Measurements from ENCODE around the gene DCLRE1B. TPM values are rescaled to one million over a fixed set of nuclear protein-coding genes. Genes with fewer than 3 reads are reported as not detected.

DCLRE1B gene
- total RNA-seq, 1 donor from 2014 or later = 8.0 TPM

GRCh38 chr1:113931451-113931851, 26.3 kb downstream of the DCLRE1B start:
- peak overlapping the region; percentile 94 for H3K4me3 ChIP-seq
- no peaks in the 10 kb centered on the region for H3K9me3 ChIP-seq (ENCODE audit: low read depth)
- Mint-ChIP-seq H3K27ac (no peak overlapping the region), H3K27me3 (ENCODE audit: insufficient read depth, low read depth) (peaks cover 3% of the 10 kb centered on the region), H3K36me3 (no peaks in the 10 kb centered on the region), H3K9me3 (no peaks in the 10 kb centered on the region), H3K4me1 (peaks cover 33% of the 10 kb centered on the region), H3K4me3 (peak overlapping the region; percentile 99)
- H3K9ac ChIP-seq = no peak overlapping the region
- peaks cover 21% of the 10 kb centered on the region for H3K4me1 ChIP-seq
- TF ChIP-seq, protein P1, sequence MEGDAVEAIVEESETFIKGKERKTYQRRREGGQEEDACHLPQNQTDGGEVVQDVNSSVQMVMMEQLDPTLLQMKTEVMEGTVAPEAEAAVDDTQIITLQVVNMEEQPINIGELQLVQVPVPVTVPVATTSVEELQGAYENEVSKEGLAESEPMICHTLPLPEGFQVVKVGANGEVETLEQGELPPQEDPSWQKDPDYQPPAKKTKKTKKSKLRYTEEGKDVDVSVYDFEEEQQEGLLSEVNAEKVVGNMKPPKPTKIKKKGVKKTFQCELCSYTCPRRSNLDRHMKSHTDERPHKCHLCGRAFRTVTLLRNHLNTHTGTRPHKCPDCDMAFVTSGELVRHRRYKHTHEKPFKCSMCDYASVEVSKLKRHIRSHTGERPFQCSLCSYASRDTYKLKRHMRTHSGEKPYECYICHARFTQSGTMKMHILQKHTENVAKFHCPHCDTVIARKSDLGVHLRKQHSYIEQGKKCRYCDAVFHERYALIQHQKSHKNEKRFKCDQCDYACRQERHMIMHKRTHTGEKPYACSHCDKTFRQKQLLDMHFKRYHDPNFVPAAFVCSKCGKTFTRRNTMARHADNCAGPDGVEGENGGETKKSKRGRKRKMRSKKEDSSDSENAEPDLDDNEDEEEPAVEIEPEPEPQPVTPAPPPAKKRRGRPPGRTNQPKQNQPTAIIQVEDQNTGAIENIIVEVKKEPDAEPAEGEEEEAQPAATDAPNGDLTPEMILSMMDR (IDR thresholded peaks at IDR 0.05) = no peak
- TF ChIP-seq EZH2phosphoT487 (IDR thresholded peaks at IDR 0.05) (no peak), EZH2 (IDR thresholded peaks at IDR 0.05) (no peak)
- no peak for DNase-seq (ENCODE audit: low spot score)
- peaks cover 68% of the 10 kb centered on the region for H3K79me2 ChIP-seq (ENCODE audit: low read depth)
- no peaks in the 10 kb centered on the region for H3K36me3 ChIP-seq
- peak overlapping the region; percentile 84 for H3K4me2 ChIP-seq
- no peak overlapping the region for H2AFZ ChIP-seq (replicated peaks)
- H4K20me1 ChIP-seq (ENCODE audit: low read depth) = peaks cover 64% of the 10 kb centered on the region
- peaks cover 13% of the 10 kb centered on the region for H3F3A ChIP-seq (ENCODE audit: low read depth)
- H3K27me3 ChIP-seq = peaks cover 5% of the 10 kb centered on the region
- H3K27ac ChIP-seq = no peak overlapping the region

DNA sequence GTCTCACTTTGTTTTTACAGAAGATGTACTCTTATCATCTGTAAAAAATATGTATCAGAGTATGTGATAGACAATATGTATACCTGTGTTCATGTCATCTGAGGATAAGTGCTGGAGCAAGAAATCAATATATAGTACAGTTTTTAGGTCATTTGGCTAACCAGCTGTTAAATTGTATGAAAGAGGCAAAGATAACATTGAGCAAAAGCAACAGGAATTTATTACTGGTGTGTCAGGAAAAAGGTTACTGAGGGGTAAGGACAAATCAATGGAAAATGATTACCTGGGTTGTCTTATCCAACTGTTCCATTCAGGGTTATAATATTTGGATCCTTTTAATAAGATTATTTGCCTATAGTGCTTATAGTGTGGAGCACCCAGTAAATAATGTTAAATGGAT, 28.9 kb downstream of the DCLRE1B start:
- Histone ChIP-seq H3K27ac (no peak overlapping the region), H3K79me2 (ENCODE audit: low read depth) (peaks cover 94% of the 10 kb centered on the region), H3K4me1 (peaks cover 28% of the 10 kb centered on the region), H3K4me2 (no peak overlapping the region), H4K20me1 (ENCODE audit: low read depth) (peaks cover 90% of the 10 kb centered on the region), H2AFZ (replicated peaks) (no peak overlapping the region), H3K9ac (no peak overlapping the region), H3K4me3 (no peak overlapping the region), H3F3A (ENCODE audit: low read depth) (peaks cover 19% of the 10 kb centered on the region), H3K27me3 (no peaks in the 10 kb centered on the region), H3K36me3 (no peaks in the 10 kb centered on the region), H3K9me3 (ENCODE audit: low read depth) (no peaks in the 10 kb centered on the region)
- Mint-ChIP-seq H3K4me1 (peaks cover 37% of the 10 kb centered on the region), H3K36me3 (no peaks in the 10 kb centered on the region), H3K27me3 (ENCODE audit: insufficient read depth, low read depth) (peaks cover 3% of the 10 kb centered on the region), H3K9me3 (no peaks in the 10 kb centered on the region), H3K27ac (no peak overlapping the region), H3K4me3 (no peak overlapping the region)
- no peak for DNase-seq (ENCODE audit: low spot score)
- TF ChIP-seq, protein P1 (IDR thresholded peaks at IDR 0.05) = no peak
- TF ChIP-seq EZH2phosphoT487 (IDR thresholded peaks at IDR 0.05) (no peak), EZH2 (IDR thresholded peaks at IDR 0.05) (no peak)

DNA sequence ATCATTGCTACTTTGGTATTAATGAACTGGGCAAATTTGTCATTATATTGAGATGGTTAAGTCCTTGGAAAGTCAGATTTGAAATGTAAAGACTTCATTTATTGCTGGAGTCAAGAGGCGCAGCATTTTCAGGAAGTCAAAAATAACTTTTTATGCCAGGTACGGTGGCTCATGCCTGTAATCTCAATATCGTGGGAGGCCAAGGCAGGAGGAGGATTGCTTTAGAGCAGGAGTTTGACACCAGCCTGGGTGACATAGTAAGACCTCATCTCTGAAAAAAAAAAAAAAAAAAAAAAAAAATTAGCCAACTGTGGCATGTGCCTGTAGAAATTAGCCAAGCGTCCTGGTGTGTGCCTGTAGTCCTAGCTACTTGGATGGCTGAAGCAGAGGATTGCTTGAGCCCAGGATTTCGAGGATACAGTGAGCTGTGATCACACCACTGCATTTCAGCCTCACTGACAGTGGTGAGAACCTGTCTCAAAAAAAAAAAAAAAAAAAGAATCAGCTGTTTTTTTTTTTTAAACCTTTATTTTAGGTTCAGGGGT, 29.5 kb downstream of the DCLRE1B start:
- peaks cover 28% of the 10 kb centered on the region for H3K4me1 ChIP-seq
- no peak overlapping the region for H3K27ac ChIP-seq
- no peaks in the 10 kb centered on the region for H3K9me3 ChIP-seq (ENCODE audit: low read depth)
- H3K36me3 Mint-ChIP-seq = no peaks in the 10 kb centered on the region
- TF ChIP-seq, protein P1 (IDR thresholded peaks at IDR 0.05) = no peak
- no peak for TF ChIP-seq EZH2 (IDR thresholded peaks at IDR 0.05)
- TF ChIP-seq EZH2phosphoT487 (IDR thresholded peaks at IDR 0.05) = no peak
- no peak overlapping the region for H3K4me2 ChIP-seq
- peaks cover 100% of the 10 kb centered on the region for H3K79me2 ChIP-seq (ENCODE audit: low read depth)
- H2AFZ ChIP-seq (replicated peaks) = no peak overlapping the region
- no peak overlapping the region for H3K4me3 ChIP-seq
- DNase-seq (ENCODE audit: low spot score) = no peak
- H3K9me3 Mint-ChIP-seq = no peaks in the 10 kb centered on the region
- H3K27me3 Mint-ChIP-seq (ENCODE audit: insufficient read depth, low read depth) = peaks cover 3% of the 10 kb centered on the region
- peaks cover 37% of the 10 kb centered on the region for H3K4me1 Mint-ChIP-seq
- H3K27me3 ChIP-seq = no peaks in the 10 kb centered on the region
- H3K36me3 ChIP-seq = no peaks in the 10 kb centered on the region
- no peak overlapping the region for H3K4me3 Mint-ChIP-seq
- peaks cover 95% of the 10 kb centered on the region for H4K20me1 ChIP-seq (ENCODE audit: low read depth)
- peaks cover 19% of the 10 kb centered on the region for H3F3A ChIP-seq (ENCODE audit: low read depth)
- no peak overlapping the region for H3K27ac Mint-ChIP-seq
- no peak overlapping the region for H3K9ac ChIP-seq
